IMR-90 (cell line): ENCODE measurements around the gene GSE1. TPM values are rescaled to one million over a fixed set of nuclear protein-coding genes. Genes with fewer than 3 reads are reported as not detected.

ENCODE experiments used
- ATAC-seq: fragments of 200-7000 bp; cut with Tn5 transposase; 2 replicates; pipeline ENCODE4 v1.9.1; 2020; ENCODE audit warnings: low read depth, mild to moderate bottlenecking, moderate library complexity
- BruUV-seq: library from RNA; stranded (reverse); fragments of 400-500 nt; replicated peaks from 2 replicates; lab custom pipeline; 2021; lab: Mats Ljungman, UMichigan
- CTCF ChIA-PET: fragments of 300-600 bp; formaldehyde crosslinking; extraction: SDS; loops from one replicate; lab custom pipeline; 2021; ENCODE audit warnings: antibody characterized with exemption; lab: Yijun Ruan, JAX
- POLR2A ChIA-PET: fragments of 300-600 bp; sonication (Branson Sonifier 250); formaldehyde crosslinking; loops from one replicate; lab custom pipeline; 2022; ENCODE audit warnings: antibody characterized with exemption; ENCODE audit not compliant: unreplicated experiment; lab: Charles Lee
- DNase-seq: peaks from one replicate; pipeline ENCODE4 v3.0.0; 2013
- H2AFZ ChIP-seq: replicated peaks from 2 replicates; pipeline ENCODE3; 2013; ENCODE audit warnings: low read length, mild to moderate bottlenecking; ENCODE audit not compliant: poor library complexity
- H2AK5ac ChIP-seq: 2 replicates; pipeline ENCODE4 v1.6.1; 2013; ENCODE audit warnings: low read depth, low read length, inconsistent platforms
- H2AK9ac ChIP-seq: replicated peaks from 2 replicates; pipeline ENCODE3; 2013; ENCODE audit warnings: mild to moderate bottlenecking, low read depth, low read length, moderate library complexity; ENCODE audit not compliant: poor library complexity
- H2BK120ac ChIP-seq: 2 replicates; pipeline ENCODE4 v1.6.1; 2013; ENCODE audit warnings: low read depth, low read length, inconsistent platforms
- H2BK15ac ChIP-seq: 3 replicates; pipeline ENCODE4 v1.6.1; 2013; ENCODE audit warnings: low read depth, low read length, inconsistent platforms
- H2BK20ac ChIP-seq: 2 replicates; pipeline ENCODE4 v1.6.1; 2013; ENCODE audit warnings: low read depth, mild to moderate bottlenecking, inconsistent platforms, low read length, moderate library complexity
- H2BK5ac ChIP-seq: 2 replicates; pipeline ENCODE4 v1.6.1; 2013; ENCODE audit warnings: mild to moderate bottlenecking, low read depth, low read length, inconsistent platforms; ENCODE audit not compliant: poor library complexity, severe bottlenecking
- H3K14ac ChIP-seq: replicated peaks from 2 replicates; pipeline ENCODE4 v1.6.1; 2013; ENCODE audit warnings: low read depth, low read length, inconsistent platforms
- H3K18ac ChIP-seq: 2 replicates; pipeline ENCODE4 v1.6.1; 2013; ENCODE audit warnings: low read depth, low read length, control low read depth
- H3K23ac ChIP-seq: 2 replicates; pipeline ENCODE4 v1.6.1; 2013; ENCODE audit warnings: low read depth, low read length, inconsistent platforms
- H3K27ac ChIP-seq: 2 replicates; pipeline ENCODE4 v1.5.1; 2013; ENCODE audit warnings: mild to moderate bottlenecking, control low read depth, low read length; ENCODE audit not compliant: insufficient read depth
- H3K27me3 ChIP-seq: 2 replicates; pipeline ENCODE4 v1.6.1; 2013; ENCODE audit warnings: low read length; ENCODE audit not compliant: control insufficient read depth, insufficient read depth
- H3K36me3 ChIP-seq: 2 replicates; pipeline ENCODE4 v1.6.1; 2013; ENCODE audit warnings: low read length, mixed read lengths; ENCODE audit not compliant: control insufficient read depth, insufficient read depth
- H3K4ac ChIP-seq: 2 replicates; pipeline ENCODE4 v1.6.1; 2013; ENCODE audit warnings: low read depth, low read length, inconsistent platforms
- H3K4me1 ChIP-seq: 2 replicates; pipeline ENCODE4 v1.6.1; 2013; ENCODE audit warnings: low read length, mixed read lengths; ENCODE audit not compliant: control insufficient read depth, insufficient read depth
- H3K4me2 ChIP-seq: 2 replicates; pipeline ENCODE4 v1.6.1; 2013; ENCODE audit warnings: low read depth, mild to moderate bottlenecking, control low read depth, low read length, moderate library complexity
- H3K4me3 ChIP-seq: 2 replicates; pipeline ENCODE4 v1.5.1; 2013; ENCODE audit warnings: low read depth, mild to moderate bottlenecking, control low read depth, low read length, moderate library complexity; ENCODE audit not compliant: insufficient read depth
- H3K56ac ChIP-seq: 2 replicates; pipeline ENCODE4 v1.6.1; 2013; ENCODE audit warnings: low read length, inconsistent platforms; ENCODE audit not compliant: insufficient read depth; ENCODE audit errors: extremely low read depth
- H3K79me1 ChIP-seq, 2 experiments: 2 replicates each; pipeline ENCODE4 v1.6.1; 2013; ENCODE audit warnings: low read length in 2 of 2, inconsistent platforms in 1 of 2, low read depth in 1 of 2
- H3K9ac ChIP-seq: 2 replicates; pipeline ENCODE4 v1.6.1; 2013; ENCODE audit warnings: low read depth, low read length, control low read depth
- H3K9me1 ChIP-seq: 2 replicates; pipeline ENCODE4 v1.6.1; 2013; ENCODE audit warnings: low read length, inconsistent platforms; ENCODE audit not compliant: insufficient read depth
- H3K9me3 ChIP-seq: 2 replicates; pipeline ENCODE4 v1.6.1; 2013; ENCODE audit warnings: low read length; ENCODE audit not compliant: control insufficient read depth, insufficient read depth
- H4K20me1 ChIP-seq: 2 replicates; pipeline ENCODE4 v1.6.1; 2013; ENCODE audit warnings: low read length, inconsistent platforms; ENCODE audit not compliant: insufficient read depth
- H4K5ac ChIP-seq: 2 replicates; pipeline ENCODE4 v1.6.1; 2013; ENCODE audit warnings: mild to moderate bottlenecking, low read depth, low read length, control low read depth
- H4K8ac ChIP-seq, 2 experiments: 2 replicates each; pipeline ENCODE4 v1.6.1; 2013; ENCODE audit warnings: low read depth in 2 of 2, low read length in 2 of 2, control low read depth in 1 of 2, inconsistent platforms in 1 of 2
- H4K91ac ChIP-seq: 2 replicates; pipeline ENCODE4 v1.6.1; 2013; ENCODE audit warnings: low read depth, low read length, inconsistent platforms; ENCODE audit not compliant: insufficient read depth
- CEBPB ChIP-seq: IDR thresholded peaks from 2 replicates; pipeline ENCODE4 v1.6.1; 2012; ENCODE audit warnings: low read depth, low read length, improper control_type of control experiment
- MAFK ChIP-seq: IDR thresholded peaks from 2 replicates; pipeline ENCODE4 v1.6.1; 2012; ENCODE audit warnings: low read depth, low read length, improper control_type of control experiment
- MAZ ChIP-seq: IDR thresholded peaks from 2 replicates; pipeline ENCODE4 v1.6.1; 2012; ENCODE audit warnings: low read depth, mild to moderate bottlenecking, low read length, improper control_type of control experiment, moderate library complexity, borderline replicate concordance
- RFX5 ChIP-seq: IDR thresholded peaks from 2 replicates; pipeline ENCODE4 v1.8.0; 2012; ENCODE audit warnings: low read depth, mild to moderate bottlenecking, low read length, moderate library complexity
- SMC3 ChIP-seq: fragments of 150-350 bp; IDR thresholded peaks from 2 replicates; pipeline ENCODE4 v1.6.1; 2016; ENCODE audit warnings: low read depth, mild to moderate bottlenecking, antibody characterized with exemption, low read length, moderate library complexity
- WGBS, 2 experiments: methylation state at CpG; one replicate each; pipeline versions ENCODE4 v1.1.5 to v1.1.7; 2013; ENCODE audit warnings: missing lambda C conversion rate in 2 of 2; ENCODE audit not compliant: insufficient read length in 1 of 2; ENCODE audit errors: extremely low coverage in 2 of 2; 5-methylcytosine and 5-hydroxymethylcytosine counted together
- dilution Hi-C: fragments of 300-500 bp; cut with HindIII; formaldehyde crosslinking; loops from one replicate; pipeline ENCODE4 v1.14.3; 2018; ENCODE audit warnings: low sequenced_read_pairs; ENCODE audit not compliant: unreplicated experiment
- in situ Hi-C: fragments of 300-500 bp; cut with MboI; formaldehyde crosslinking; loops from 3 replicates; pipeline ENCODE4 v1.14.3; 2019; ENCODE audit warnings: low sequenced_read_pairs, inconsistent platforms, mixed read lengths
- intact Hi-C: fragments of 100-400 bp; cut with micrococcal nuclease; formaldehyde crosslinking; loops from 2 replicates; pipeline ENCODE4 v1.10.0; 2022
- polyA plus RNA-seq, 3 experiments: library from polyadenylated mRNA; depleted of rRNA; stranded (reverse); fragments of >200 nt; gene quantifications; 2 replicates each; pipeline ENCODE4 v1.2.3, GENCODE V29; 2012; ENCODE audit warnings: low replicate concordance in 1 of 3
- total RNA-seq: library from RNA; depleted of rRNA; stranded (reverse); fragments of >200 nt; gene quantifications from 2 replicates; pipeline ENCODE4 v1.2.3, GENCODE V29; 2012
- TF ChIP-seq, protein P1 (sequence below): fragments of 150-350 bp; IDR thresholded peaks from 2 replicates; pipeline ENCODE4 v1.6.1; 2017; ENCODE audit warnings: mild to moderate bottlenecking, antibody characterized with exemption, low read length, low read depth

The GSE1 gene
- total and polyA plus RNA-seq, 2 of the 4 experiments (the other 2 are of a cell fraction) = 14.9 to 25.5 TPM

DNA sequence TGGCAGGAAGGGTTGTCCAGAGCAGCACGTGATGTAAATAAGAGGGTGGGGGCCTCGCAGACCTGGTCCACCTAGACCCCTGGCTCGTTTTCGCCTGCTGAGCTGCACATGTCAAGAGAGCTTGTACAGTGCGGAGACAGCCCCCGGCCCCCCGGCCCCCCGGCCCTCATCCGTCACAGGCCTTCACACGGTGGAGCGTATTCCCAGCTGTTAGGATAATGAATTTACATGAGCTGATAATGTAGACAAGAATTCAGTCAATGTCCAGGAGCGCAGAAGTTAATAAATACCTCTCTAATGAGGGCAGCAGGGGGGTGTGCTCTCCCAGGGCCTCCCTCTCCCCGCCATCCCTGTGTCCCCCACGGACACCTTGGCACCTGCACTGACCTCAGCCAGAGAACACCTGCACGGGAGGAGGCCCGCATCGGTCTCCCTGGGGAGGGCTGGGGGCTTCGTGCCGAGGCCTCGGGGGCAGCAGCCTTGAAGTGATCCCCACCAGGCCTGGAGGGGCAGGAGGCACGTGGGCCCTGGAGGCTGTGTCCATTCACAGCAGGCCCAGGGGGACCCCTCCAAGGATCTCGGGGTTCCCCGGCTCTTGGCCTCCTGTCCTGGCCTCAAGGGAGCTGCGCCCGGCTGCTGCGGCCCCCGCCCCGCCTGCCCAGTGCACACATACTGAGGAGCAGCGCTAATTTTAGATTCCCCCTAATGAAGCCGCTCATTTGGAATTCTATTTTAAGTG lies 14.6 kb downstream of the GSE1 start:
- TF ChIP-seq MAFK (no peak), SMC3 (no peak), RFX5 (no peak), CEBPB (no peak), MAZ (no peak)
- TF ChIP-seq, protein P1, sequence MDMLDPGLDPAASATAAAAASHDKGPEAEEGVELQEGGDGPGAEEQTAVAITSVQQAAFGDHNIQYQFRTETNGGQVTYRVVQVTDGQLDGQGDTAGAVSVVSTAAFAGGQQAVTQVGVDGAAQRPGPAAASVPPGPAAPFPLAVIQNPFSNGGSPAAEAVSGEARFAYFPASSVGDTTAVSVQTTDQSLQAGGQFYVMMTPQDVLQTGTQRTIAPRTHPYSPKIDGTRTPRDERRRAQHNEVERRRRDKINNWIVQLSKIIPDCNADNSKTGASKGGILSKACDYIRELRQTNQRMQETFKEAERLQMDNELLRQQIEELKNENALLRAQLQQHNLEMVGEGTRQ = no peak
- H3K9ac ChIP-seq = no peak overlapping the region
- intact Hi-C loops = no loop called here
- H3K27ac ChIP-seq = no peak overlapping the region
- H4K5ac ChIP-seq = no peak overlapping the region
- no peak overlapping the region for H2BK15ac ChIP-seq
- no peak overlapping the region for H4K8ac ChIP-seq
- H2AK5ac ChIP-seq = no peak overlapping the region
- no peak overlapping the region for H3K4me2 ChIP-seq
- H3K4me1 ChIP-seq = no peaks in the 10 kb centered on the region
- no TSS peak for BruUV-seq
- H2BK5ac ChIP-seq = no peak overlapping the region
- no peak overlapping the region for H2AFZ ChIP-seq
- in situ Hi-C loops = no loop called here
- H2BK20ac ChIP-seq = no peak overlapping the region
- H3K23ac ChIP-seq = no peak overlapping the region
- H2AK9ac ChIP-seq = no peak overlapping the region
- H3K14ac ChIP-seq = no peak overlapping the region
- H3K79me1 ChIP-seq = peaks cover 20 to 82% of the 10 kb centered on the region in 2 experiments
- H3K9me1 ChIP-seq = 0 out of 2 replicates have a peak, but pooled peaks cover 4% of the 10 kb centered on the region
- ChIA-PET POLR2A (no interaction called here), CTCF (interaction anchor here (1.6 kb wide), 1 partner anchor 12 kb away, joined by 4 read pairs; no protein-coding TSS in a partner anchor)
- dilution Hi-C loops = no loop called here
- no peak for DNase-seq
- no peak for ATAC-seq
- peaks cover 1% of the 10 kb centered on the region; the same call in 1 of the 2 replicates for H3K36me3 ChIP-seq
- no peaks in the 10 kb centered on the region for H3K27me3 ChIP-seq
- H2BK120ac ChIP-seq = no peak overlapping the region
- peaks cover 99% of the 10 kb centered on the region for H4K20me1 ChIP-seq
- no peak overlapping the region for H3K56ac ChIP-seq
- WGBS, 2 experiments = 91% methylated on average over 15 of the region's 30 CpGs; no CpG with 5 or more reads in 1 of the 2 experiments
- no peak overlapping the region for H3K4ac ChIP-seq
- H3K18ac ChIP-seq = no peak overlapping the region
- no peak overlapping the region for H3K4me3 ChIP-seq
- no peak overlapping the region for H4K91ac ChIP-seq
- peaks cover 13% of the 10 kb centered on the region for H3K9me3 ChIP-seq
